ENCODE results near the gene PRAME.

Gene PRAME

GRCh38 chr22:22538226-22538989, 20.7 kb downstream of the PRAME start:
- Histone ChIP-seq H3K36me3 (ENCODE audit: control insufficient read depth in 4 of 4, insufficient read depth in 4 of 4, low read length in 3 of 4) (no peaks in the 10 kb centered on the region), H3K27me3 (replicated peaks in 2 of 5; ENCODE audit: control insufficient read depth in 4 of 5, insufficient read depth in 5 of 5, low read length in 4 of 5) (peaks cover 0 to 4% (median 0%) of the 10 kb centered on the region in 5 experiments), H3K4me3 (ENCODE audit: control insufficient read depth in 1 of 7, extremely low read depth in 1 of 7, insufficient read depth in 4 of 7, low read depth in 2 of 7, low read length in 6 of 7) (no peak overlapping the region), H3K4me1 (ENCODE audit: control extremely low read depth in 1 of 4, control insufficient read depth in 4 of 4, insufficient read depth in 4 of 4, low read length in 3 of 4) (no peaks in the 10 kb centered on the region), H3K27ac (ENCODE audit: insufficient read depth in 1 of 2, low read depth in 1 of 2, low read length in 2 of 2, poor library complexity in 1 of 2, severe bottlenecking in 2 of 2) (no peak overlapping the region), H3K9me3 (ENCODE audit: control extremely low read depth in 1 of 5, control insufficient read depth in 4 of 5, insufficient read depth in 2 of 5, low read depth in 1 of 5, low read length in 4 of 5) (no peaks in the 10 kb centered on the region)
- ChIA-PET POLR2A (no interaction called here), CTCF (interaction anchor here (0.8 to 1.3 kb wide), 3 partner anchors 10 to 75 kb away, joined by 3 to 4 read pairs (median 4); no protein-coding TSS in a partner anchor)
- 91% methylated on average over 4 of the region's 7 CpGs for WGBS (ENCODE audit: insufficient coverage)
- DNase-seq, result no peak

GRCh38 chr22:22536916-22537315, 22.1 kb downstream of the PRAME start:
- H3K36me3 ChIP-seq (ENCODE audit: control insufficient read depth in 4 of 4, insufficient read depth in 4 of 4, low read length in 3 of 4), result no peaks in the 10 kb centered on the region
- CTCF ChIA-PET, result interaction anchor here (2.4 kb wide), 1 partner anchor 8 kb away, joined by 6 read pairs; no protein-coding TSS in a partner anchor
- H3K4me1 ChIP-seq (ENCODE audit: control extremely low read depth in 1 of 4, control insufficient read depth in 4 of 4, insufficient read depth in 4 of 4, low read length in 3 of 4), result no peaks in the 10 kb centered on the region
- H3K4me3 ChIP-seq (ENCODE audit: control insufficient read depth in 1 of 7, extremely low read depth in 1 of 7, insufficient read depth in 4 of 7, low read depth in 2 of 7, low read length in 6 of 7), result no peak overlapping the region
- POLR2A ChIA-PET, result no interaction called here
- H3K27ac ChIP-seq (ENCODE audit: insufficient read depth in 1 of 2, low read depth in 1 of 2, low read length in 2 of 2, poor library complexity in 1 of 2, severe bottlenecking in 2 of 2), result no peak overlapping the region
- H3K9me3 ChIP-seq (ENCODE audit: control extremely low read depth in 1 of 5, control insufficient read depth in 4 of 5, insufficient read depth in 2 of 5, low read depth in 1 of 5, low read length in 4 of 5), result no peaks in the 10 kb centered on the region
- peaks cover 0 to 4% (median 0%) of the 10 kb centered on the region in 5 experiments for H3K27me3 ChIP-seq (replicated peaks in 2 of 5; ENCODE audit: control insufficient read depth in 4 of 5, insufficient read depth in 5 of 5, low read length in 4 of 5)
- DNase-seq, result no peak
- 80% methylated on average over 1 of the region's 1 CpG for WGBS (ENCODE audit: insufficient coverage)

- no peak overlapping the region for H3K4me3 ChIP-seq (ENCODE audit: control insufficient read depth in 1 of 7, extremely low read depth in 1 of 7, insufficient read depth in 4 of 7, low read depth in 2 of 7, low read length in 6 of 7)
- WGBS (ENCODE audit: insufficient coverage), result 94% methylated on average over 3 of the region's 6 CpGs
- no peaks in the 10 kb centered on the region for H3K4me1 ChIP-seq (ENCODE audit: control extremely low read depth in 1 of 4, control insufficient read depth in 4 of 4, insufficient read depth in 4 of 4, low read length in 3 of 4)
- H3K9me3 ChIP-seq (ENCODE audit: control extremely low read depth in 1 of 5, control insufficient read depth in 4 of 5, insufficient read depth in 2 of 5, low read depth in 1 of 5, low read length in 4 of 5), result no peaks in the 10 kb centered on the region
- DNase-seq, result no peak
- POLR2A ChIA-PET, result no interaction called here
- peaks cover 0 to 4% (median 0%) of the 10 kb centered on the region in 5 experiments for H3K27me3 ChIP-seq (replicated peaks in 2 of 5; ENCODE audit: control insufficient read depth in 4 of 5, insufficient read depth in 5 of 5, low read length in 4 of 5)
- CTCF ChIA-PET, result interaction anchor here (2.4 kb wide), 1 partner anchor 8 kb away, joined by 6 read pairs; no protein-coding TSS in a partner anchor
- no peak overlapping the region for H3K27ac ChIP-seq (ENCODE audit: insufficient read depth in 1 of 2, low read depth in 1 of 2, low read length in 2 of 2, poor library complexity in 1 of 2, severe bottlenecking in 2 of 2)
- no peaks in the 10 kb centered on the region for H3K36me3 ChIP-seq (ENCODE audit: control insufficient read depth in 4 of 4, insufficient read depth in 4 of 4, low read length in 3 of 4)
Measured at GRCh38 chr22:22536515-22536914, 22.6 kb downstream of the PRAME start.

GRCh38 chr22:22535662-22536061, 23.4 kb downstream of the PRAME start:
- H3K27me3 ChIP-seq (replicated peaks in 2 of 5; ENCODE audit: control insufficient read depth in 4 of 5, insufficient read depth in 5 of 5, low read length in 4 of 5), result peaks cover 0 to 4% (median 0%) of the 10 kb centered on the region in 5 experiments
- 92% methylated on average over 2 of the region's 3 CpGs for WGBS (ENCODE audit: insufficient coverage)
- no peak overlapping the region for H3K4me3 ChIP-seq (ENCODE audit: control insufficient read depth in 1 of 7, extremely low read depth in 1 of 7, insufficient read depth in 4 of 7, low read depth in 2 of 7, low read length in 6 of 7)
- no peak for DNase-seq
- POLR2A ChIA-PET, result no interaction called here
- H3K36me3 ChIP-seq (ENCODE audit: control insufficient read depth in 4 of 4, insufficient read depth in 4 of 4, low read length in 3 of 4), result no peaks in the 10 kb centered on the region
- no peak overlapping the region for H3K27ac ChIP-seq (ENCODE audit: insufficient read depth in 1 of 2, low read depth in 1 of 2, low read length in 2 of 2, poor library complexity in 1 of 2, severe bottlenecking in 2 of 2)
- H3K4me1 ChIP-seq (ENCODE audit: control extremely low read depth in 1 of 4, control insufficient read depth in 4 of 4, insufficient read depth in 4 of 4, low read length in 3 of 4), result no peaks in the 10 kb centered on the region
- no peaks in the 10 kb centered on the region for H3K9me3 ChIP-seq (ENCODE audit: control extremely low read depth in 1 of 5, control insufficient read depth in 4 of 5, insufficient read depth in 2 of 5, low read depth in 1 of 5, low read length in 4 of 5)
- CTCF ChIA-PET, result interaction anchor here (0.9 to 2.4 kb wide), 4 partner anchors 9 to 183 kb away, joined by 3 to 6 read pairs (median 3); no protein-coding TSS in a partner anchor

GRCh38 chr22:22534604-22535415, 24.3 kb downstream of the PRAME start:
- 95% methylated on average over 9 of the region's 9 CpGs for WGBS (ENCODE audit: insufficient coverage)
- Histone ChIP-seq H3K27me3 (replicated peaks in 2 of 5; ENCODE audit: control insufficient read depth in 4 of 5, insufficient read depth in 5 of 5, low read length in 4 of 5) (peaks cover 0 to 4% (median 0%) of the 10 kb centered on the region in 5 experiments), H3K9me3 (ENCODE audit: control extremely low read depth in 1 of 5, control insufficient read depth in 4 of 5, insufficient read depth in 2 of 5, low read depth in 1 of 5, low read length in 4 of 5) (no peaks in the 10 kb centered on the region), H3K4me1 (ENCODE audit: control extremely low read depth in 1 of 4, control insufficient read depth in 4 of 4, insufficient read depth in 4 of 4, low read length in 3 of 4) (no peaks in the 10 kb centered on the region), H3K4me3 (ENCODE audit: control insufficient read depth in 1 of 7, extremely low read depth in 1 of 7, insufficient read depth in 4 of 7, low read depth in 2 of 7, low read length in 6 of 7) (no peak overlapping the region), H3K27ac (ENCODE audit: insufficient read depth in 1 of 2, low read depth in 1 of 2, low read length in 2 of 2, poor library complexity in 1 of 2, severe bottlenecking in 2 of 2) (no peak overlapping the region), H3K36me3 (ENCODE audit: control insufficient read depth in 4 of 4, insufficient read depth in 4 of 4, low read length in 3 of 4) (no peaks in the 10 kb centered on the region)
- CTCF ChIA-PET, result interaction anchor here (0.9 to 2.4 kb wide), 4 partner anchors 10 to 184 kb away, joined by 3 to 6 read pairs (median 3); no protein-coding TSS in a partner anchor
- POLR2A ChIA-PET, result no interaction called here
- DNase-seq, result no peak

- Histone ChIP-seq H3K4me1 (ENCODE audit: control extremely low read depth in 1 of 4, control insufficient read depth in 4 of 4, insufficient read depth in 4 of 4, low read length in 3 of 4) (no peaks in the 10 kb centered on the region), H3K27me3 (replicated peaks in 2 of 5; ENCODE audit: control insufficient read depth in 4 of 5, insufficient read depth in 5 of 5, low read length in 4 of 5) (peaks cover 0 to 4% (median 0%) of the 10 kb centered on the region in 5 experiments), H3K36me3 (ENCODE audit: control insufficient read depth in 4 of 4, insufficient read depth in 4 of 4, low read length in 3 of 4) (no peaks in the 10 kb centered on the region), H3K9me3 (ENCODE audit: control extremely low read depth in 1 of 5, control insufficient read depth in 4 of 5, insufficient read depth in 2 of 5, low read depth in 1 of 5, low read length in 4 of 5) (no peaks in the 10 kb centered on the region), H3K4me3 (ENCODE audit: control insufficient read depth in 1 of 7, extremely low read depth in 1 of 7, insufficient read depth in 4 of 7, low read depth in 2 of 7, low read length in 6 of 7) (no peak overlapping the region), H3K27ac (ENCODE audit: insufficient read depth in 1 of 2, low read depth in 1 of 2, low read length in 2 of 2, poor library complexity in 1 of 2, severe bottlenecking in 2 of 2) (no peak overlapping the region)
- WGBS (ENCODE audit: insufficient coverage), result 80% methylated on average over 1 of the region's 5 CpGs
- POLR2A ChIA-PET, result no interaction called here
- DNase-seq, result no peak
- CTCF ChIA-PET, result interaction anchor here (1.1 to 1.4 kb wide), 2 partner anchors 26 to 53 kb away, joined by 3 to 7 read pairs; no protein-coding TSS in a partner anchor
Measured at GRCh38 chr22:22533863-22534262, 25.2 kb downstream of the PRAME start.
